SK-N-SH (cell line): ENCODE measurements around the gene PPIP5K1. TPM values are rescaled to one million over a fixed set of nuclear protein-coding genes. Genes with fewer than 3 reads are reported as not detected.

Experiments
- CTCF ChIA-PET: fragments of 300-600, 350-600 bp; formaldehyde crosslinking; extraction: SDS; loops from one replicate; lab custom pipeline; 2021; lab: Yijun Ruan, JAX
- POLR2A ChIA-PET: fragments of 350-600 bp; sonication (Branson Sonifier 250); formaldehyde crosslinking; extraction: SDS; loops from one replicate; lab custom pipeline; 2020; ENCODE audit warnings: antibody characterized with exemption, inconsistent platforms; lab: Yijun Ruan, JAX
- DNase-seq: peaks from one replicate; pipeline ENCODE4 v3.0.0; 2012
- H2AFZ ChIP-seq: fragments of 200-600 bp; sonication (generic); 2 replicates; pipeline ENCODE4 v1.8.1; 2016; ENCODE audit warnings: antibody characterized with exemption, mild to moderate bottlenecking, low read depth
- H3F3A ChIP-seq: fragments of 200-600 bp; sonication (generic); replicated peaks from 2 replicates; pipeline ENCODE3; 2016; ENCODE audit warnings: antibody characterized with exemption, mild to moderate bottlenecking; ENCODE audit not compliant: insufficient read depth
- H3K27ac ChIP-seq, 2 experiments: fragments of 200-500 bp in 1 of 2; fragments of 200-600 bp in 1 of 2; sonication (Bioruptor generic) in 1 of 2; sonication (generic), shearing (Covaris generic) in 1 of 2; 2 replicates each; pipeline versions ENCODE4 v1.5.1 to v1.6.1; 2014 to 2016; ENCODE audit warnings: low read depth in 2 of 2, inconsistent platforms in 1 of 2, low read length in 1 of 2, mild to moderate bottlenecking in 1 of 2, mixed read lengths in 1 of 2
- H3K27me3 ChIP-seq: fragments of 200-600 bp; sonication (generic), shearing (Covaris generic); 2 replicates; pipeline ENCODE4 v1.6.1; 2016; ENCODE audit warnings: mixed run types; ENCODE audit not compliant: insufficient read depth
- H3K36me3 ChIP-seq, 2 experiments: fragments of 200-500 bp in 1 of 2; fragments of 200-600 bp in 1 of 2; sonication (Bioruptor generic) in 1 of 2; sonication (generic) in 1 of 2; replicated peaks in 1 of 2; 2 replicates each; pipeline versions ENCODE3 to v1.5.1; 2014 to 2016; ENCODE audit warnings: low read length in 1 of 2, mild to moderate bottlenecking in 1 of 2; ENCODE audit not compliant: insufficient read depth in 2 of 2, control insufficient read depth in 1 of 2
- H3K4me1 ChIP-seq, 2 experiments: fragments of 200-500 bp in 1 of 2; fragments of 200-600 bp in 1 of 2; sonication (Bioruptor generic) in 1 of 2; sonication (generic), shearing (Covaris generic) in 1 of 2; 2 replicates each; pipeline versions ENCODE4 v1.5.1 to v1.6.1; 2014 to 2016; ENCODE audit warnings: low read depth in 1 of 2, low read length in 1 of 2, mixed run types in 1 of 2; ENCODE audit not compliant: insufficient read depth in 2 of 2, control insufficient read depth in 1 of 2
- H3K4me2 ChIP-seq: fragments of 200-600 bp; sonication (generic), shearing (Covaris generic); 2 replicates; pipeline ENCODE4 v1.6.1; 2017; ENCODE audit warnings: mixed run types
- H3K4me3 ChIP-seq, 2 experiments: fragments of 200-500 bp in 1 of 2; fragments of 200-600 bp in 1 of 2; sonication (Bioruptor generic) in 1 of 2; sonication (generic), shearing (Covaris generic) in 1 of 2; 2 replicates each; pipeline versions ENCODE4 v1.5.1 to v1.8.1; 2014 to 2016; ENCODE audit warnings: low read depth in 2 of 2, inconsistent platforms in 1 of 2, low read length in 1 of 2, mild to moderate bottlenecking in 1 of 2, mixed read lengths in 1 of 2, moderate library complexity in 1 of 2
- H3K79me2 ChIP-seq: fragments of 200-600 bp; sonication (generic); 2 replicates; pipeline ENCODE4 v1.8.1; 2017; ENCODE audit warnings: mild to moderate bottlenecking; ENCODE audit not compliant: insufficient read depth
- H3K9ac ChIP-seq: fragments of 200-600 bp; sonication (generic); 2 replicates; pipeline ENCODE4 v1.6.1; 2017; ENCODE audit warnings: mixed run types
- H3K9me2 ChIP-seq: fragments of 200-600 bp; sonication (generic); 2 replicates; pipeline ENCODE4 v1.6.1; 2017; ENCODE audit warnings: mixed run types
- H3K9me3 ChIP-seq: fragments of 200-600 bp; sonication (generic); 2 replicates; pipeline ENCODE4 v1.6.1; 2017; ENCODE audit warnings: mixed run types, mild to moderate bottlenecking, moderate library complexity
- H4K20me1 ChIP-seq: fragments of 200-600 bp; sonication (generic); 2 replicates; pipeline ENCODE4 v1.6.1; 2017; ENCODE audit warnings: mild to moderate bottlenecking, mixed run types; ENCODE audit not compliant: insufficient read depth
- EP300 ChIP-seq, 2 experiments: IDR thresholded peaks; 2 replicates each; pipeline versions ENCODE4 v1.4.0 to v1.6.1; 2012; ENCODE audit warnings: borderline replicate concordance in 1 of 2, low read depth in 1 of 2, low read length in 1 of 2
- EZH2phosphoT487 ChIP-seq: fragments of 200-600 bp; sonication (generic); IDR thresholded peaks from 2 replicates; pipeline ENCODE4 v1.6.1; 2017; ENCODE audit warnings: low read depth, mixed run types, mild to moderate bottlenecking, antibody characterized with exemption, moderate library complexity, borderline replicate concordance
- FOSL2 ChIP-seq: IDR thresholded peaks from 2 replicates; pipeline ENCODE4 v1.4.0; 2012; ENCODE audit warnings: low read depth, mild to moderate bottlenecking, moderate library complexity, borderline replicate concordance
- FOXJ3 ChIP-seq: sonication (generic); formaldehyde crosslinking; IDR thresholded peaks from 2 replicates; pipeline ENCODE4 v1.5.1; 2020; ENCODE audit warnings: mild to moderate bottlenecking, missing genetic modification reagents
- MAX ChIP-seq: IDR thresholded peaks from 2 replicates; pipeline ENCODE4 v1.4.0; 2012; ENCODE audit warnings: low read depth
- MEF2A ChIP-seq: IDR thresholded peaks from 2 replicates; pipeline ENCODE4 v1.4.0; 2012; ENCODE audit warnings: low read depth, borderline replicate concordance
- NRF1 ChIP-seq: IDR thresholded peaks from 2 replicates; pipeline ENCODE4 v1.6.1; 2012; ENCODE audit warnings: low read depth, mild to moderate bottlenecking, low read length
- RAD21 ChIP-seq: IDR thresholded peaks from 2 replicates; pipeline ENCODE4 v1.6.1; 2012; ENCODE audit warnings: mild to moderate bottlenecking, low read length
- REST ChIP-seq: IDR thresholded peaks from 2 replicates; pipeline ENCODE4 v1.6.1; 2012; ENCODE audit warnings: mild to moderate bottlenecking, low read depth, low read length, moderate library complexity
- RXRA ChIP-seq: IDR thresholded peaks from 2 replicates; pipeline ENCODE4 v1.4.0; 2012; ENCODE audit warnings: low read depth, mild to moderate bottlenecking, borderline replicate concordance
- SIN3A ChIP-seq: IDR thresholded peaks from 2 replicates; pipeline ENCODE4 v1.6.1; 2012; ENCODE audit warnings: low read depth, mild to moderate bottlenecking, low read length, moderate library complexity, borderline replicate concordance
- YY1 ChIP-seq: IDR thresholded peaks from 2 replicates; pipeline ENCODE4 v1.4.0; 2012; ENCODE audit warnings: low read depth, mild to moderate bottlenecking
- WGBS: methylation state at CpG from one replicate; pipeline ENCODE4 v1.1.6; 2017; ENCODE audit warnings: low lambda C conversion rate; 5-methylcytosine and 5-hydroxymethylcytosine counted together
- polyA plus RNA-seq, 3 experiments: library from polyadenylated mRNA; depleted of rRNA; stranded (reverse); fragments of >200 nt; gene quantifications; 2 replicates each; pipeline ENCODE4 v1.2.3, GENCODE V29; 2012
- TF ChIP-seq, protein P1 (sequence below): IDR thresholded peaks from 2 replicates; pipeline ENCODE4; 2012
- TF ChIP-seq, protein P2 (sequence below): fragments of 200-600 bp; sonication (generic); IDR thresholded peaks from 2 replicates; pipeline ENCODE4 v1.6.1; 2017; ENCODE audit warnings: antibody characterized with exemption, mild to moderate bottlenecking, moderate library complexity
- TF ChIP-seq, protein P3 (sequence below): IDR thresholded peaks from 2 replicates; pipeline ENCODE4 v1.4.0; 2012; ENCODE audit warnings: low read depth, borderline replicate concordance

The PPIP5K1 gene
- polyA plus RNA-seq, 1 of the 3 experiments (the other 2 are of a cell fraction): 28.5 TPM

- no peaks in the 10 kb centered on the region for H3K9me2 ChIP-seq
- H3K4me1 ChIP-seq: peaks cover 3 to 4% of the 10 kb centered on the region in 2 experiments; a peak in 2 of 4 replicates
- no peak overlapping the region for H3K27ac ChIP-seq
- no peak for DNase-seq
- TF ChIP-seq, protein P1, sequence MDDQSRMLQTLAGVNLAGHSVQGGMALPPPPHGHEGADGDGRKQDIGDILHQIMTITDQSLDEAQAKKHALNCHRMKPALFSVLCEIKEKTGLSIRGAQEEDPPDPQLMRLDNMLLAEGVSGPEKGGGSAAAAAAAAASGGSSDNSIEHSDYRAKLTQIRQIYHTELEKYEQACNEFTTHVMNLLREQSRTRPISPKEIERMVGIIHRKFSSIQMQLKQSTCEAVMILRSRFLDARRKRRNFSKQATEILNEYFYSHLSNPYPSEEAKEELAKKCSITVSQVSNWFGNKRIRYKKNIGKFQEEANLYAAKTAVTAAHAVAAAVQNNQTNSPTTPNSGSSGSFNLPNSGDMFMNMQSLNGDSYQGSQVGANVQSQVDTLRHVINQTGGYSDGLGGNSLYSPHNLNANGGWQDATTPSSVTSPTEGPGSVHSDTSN: no peak
- no peak for TF ChIP-seq FOXJ3 (CRISPR knock-in tag)
- TF ChIP-seq EZH2phosphoT487: no peak
- TF ChIP-seq MAX: no peak
- no peak for TF ChIP-seq EP300 (IDR thresholded peaks at IDR 0.05; ENCODE audit: borderline replicate concordance in 1 of 2, low read depth in 1 of 2, low read length in 1 of 2)
- TF ChIP-seq YY1: no peak
- no peak for TF ChIP-seq SIN3A
- no peak for TF ChIP-seq RAD21
- no peak for TF ChIP-seq MEF2A
- TF ChIP-seq FOSL2: no peak
- TF ChIP-seq RXRA: no peak
- TF ChIP-seq, protein P2, sequence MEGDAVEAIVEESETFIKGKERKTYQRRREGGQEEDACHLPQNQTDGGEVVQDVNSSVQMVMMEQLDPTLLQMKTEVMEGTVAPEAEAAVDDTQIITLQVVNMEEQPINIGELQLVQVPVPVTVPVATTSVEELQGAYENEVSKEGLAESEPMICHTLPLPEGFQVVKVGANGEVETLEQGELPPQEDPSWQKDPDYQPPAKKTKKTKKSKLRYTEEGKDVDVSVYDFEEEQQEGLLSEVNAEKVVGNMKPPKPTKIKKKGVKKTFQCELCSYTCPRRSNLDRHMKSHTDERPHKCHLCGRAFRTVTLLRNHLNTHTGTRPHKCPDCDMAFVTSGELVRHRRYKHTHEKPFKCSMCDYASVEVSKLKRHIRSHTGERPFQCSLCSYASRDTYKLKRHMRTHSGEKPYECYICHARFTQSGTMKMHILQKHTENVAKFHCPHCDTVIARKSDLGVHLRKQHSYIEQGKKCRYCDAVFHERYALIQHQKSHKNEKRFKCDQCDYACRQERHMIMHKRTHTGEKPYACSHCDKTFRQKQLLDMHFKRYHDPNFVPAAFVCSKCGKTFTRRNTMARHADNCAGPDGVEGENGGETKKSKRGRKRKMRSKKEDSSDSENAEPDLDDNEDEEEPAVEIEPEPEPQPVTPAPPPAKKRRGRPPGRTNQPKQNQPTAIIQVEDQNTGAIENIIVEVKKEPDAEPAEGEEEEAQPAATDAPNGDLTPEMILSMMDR: no peak
- TF ChIP-seq REST: no peak
- TF ChIP-seq NRF1: no peak
- TF ChIP-seq, protein P3, sequence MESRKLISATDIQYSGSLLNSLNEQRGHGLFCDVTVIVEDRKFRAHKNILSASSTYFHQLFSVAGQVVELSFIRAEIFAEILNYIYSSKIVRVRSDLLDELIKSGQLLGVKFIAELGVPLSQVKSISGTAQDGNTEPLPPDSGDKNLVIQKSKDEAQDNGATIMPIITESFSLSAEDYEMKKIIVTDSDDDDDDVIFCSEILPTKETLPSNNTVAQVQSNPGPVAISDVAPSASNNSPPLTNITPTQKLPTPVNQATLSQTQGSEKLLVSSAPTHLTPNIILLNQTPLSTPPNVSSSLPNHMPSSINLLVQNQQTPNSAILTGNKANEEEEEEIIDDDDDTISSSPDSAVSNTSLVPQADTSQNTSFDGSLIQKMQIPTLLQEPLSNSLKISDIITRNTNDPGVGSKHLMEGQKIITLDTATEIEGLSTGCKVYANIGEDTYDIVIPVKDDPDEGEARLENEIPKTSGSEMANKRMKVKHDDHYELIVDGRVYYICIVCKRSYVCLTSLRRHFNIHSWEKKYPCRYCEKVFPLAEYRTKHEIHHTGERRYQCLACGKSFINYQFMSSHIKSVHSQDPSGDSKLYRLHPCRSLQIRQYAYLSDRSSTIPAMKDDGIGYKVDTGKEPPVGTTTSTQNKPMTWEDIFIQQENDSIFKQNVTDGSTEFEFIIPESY: no peak
- TF ChIP-seq, all 33 proteins: peak for 0
- Histone ChIP-seq H3K79me2 (peaks cover 58% of the 10 kb centered on the region), H3K4me3 (no peak overlapping the region), H3K4me2 (no peak overlapping the region), H3K9me3 (no peaks in the 10 kb centered on the region), H3K36me3 (peaks cover 28 to 65% of the 10 kb centered on the region in 2 experiments), H4K20me1 (no peaks in the 10 kb centered on the region; the same call in 1 of the 2 replicates), H3K9ac (no peak overlapping the region), H3K27me3 (no peaks in the 10 kb centered on the region), H2AFZ (no peak overlapping the region), H3F3A (peaks cover 6% of the 10 kb centered on the region)
- CTCF ChIA-PET: interaction anchor here (0.7 to 6.5 kb wide), 4 partner anchors 22 to 49 kb away, joined by 3 to 42 read pairs (median 20); no protein-coding TSS in a partner anchor
- WGBS: 70% methylated on average over 1 of the region's 1 CpG
- POLR2A ChIA-PET: interaction anchor here (1.2 kb wide), 1 partner anchor 21 kb away, joined by 4 read pairs; no protein-coding TSS in a partner anchor
These were observed 100.8 kb downstream of the PPIP5K1 start for GRCh38 chr15:43489191-43489590.
